NCI-H748 (cell line): ENCODE results near the gene PALD1.

Experiments used
- DNase-seq: peaks from one replicate; lab custom pipeline; 2025; ENCODE audit not compliant: unreplicated experiment; lab: John Stamatoyannopoulos, UW

The PALD1 gene

GRCh38 chr10:70552586-70552985 is 74.0 kb downstream of the PALD1 start:
- DNase-seq: no peak

- DNase-seq: no peak
Observed at GRCh38 chr10:70555371-70555770, 76.8 kb downstream of the PALD1 start.

GRCh38 chr10:70557086-70557845 is 78.7 kb downstream of the PALD1 start:
- DNase-seq: no peak

GRCh38 chr10:70557876-70558275 is 79.3 kb downstream of the PALD1 start:
- DNase-seq: no peak

- DNase-seq: no peak
Observed at GRCh38 chr10:70558295-70558694, 79.7 kb downstream of the PALD1 start.

- DNase-seq: peak; percentile 15
Observed at GRCh38 chr10:70558871-70559810, 80.6 kb downstream of the PALD1 start.

- no peak for DNase-seq
Observed at GRCh38 chr10:70559861-70560260, 81.3 kb downstream of the PALD1 start.

- no peak for DNase-seq
Observed at GRCh38 chr10:70560511-70560941, 82.0 kb downstream of the PALD1 start.

- peak; percentile 28 for DNase-seq
Observed at GRCh38 chr10:70561070-70561469, 82.5 kb downstream of the PALD1 start.

GRCh38 chr10:70561558-70561957 is 83.0 kb downstream of the PALD1 start:
- no peak for DNase-seq

GRCh38 chr10:70562036-70562755 is 83.6 kb downstream of the PALD1 start:
- no peak for DNase-seq

GRCh38 chr10:70563230-70563629 is 84.7 kb downstream of the PALD1 start:
- no peak for DNase-seq

GRCh38 chr10:70564113-70564725 is 85.7 kb downstream of the PALD1 start:
- no peak for DNase-seq

- DNase-seq: no peak
Observed at GRCh38 chr10:70564901-70565351, 86.4 kb downstream of the PALD1 start.

- no peak for DNase-seq
Observed at GRCh38 chr10:70565556-70566514, 87.3 kb downstream of the PALD1 start.

- no peak for DNase-seq
Observed at GRCh38 chr10:70566515-70567290, 88.1 kb downstream of the PALD1 start.

GRCh38 chr10:70567603-70568002 is 89.0 kb downstream of the PALD1 start:
- peak; percentile 17 for DNase-seq

GRCh38 chr10:70568113-70568512 is 89.5 kb downstream of the PALD1 start:
- no peak for DNase-seq
